Measurements from ENCODE around the gene MAFF. TPM values are rescaled to one million over a fixed set of nuclear protein-coding genes. Genes with fewer than 3 reads are reported as not detected.

MAFF gene
- total RNA-seq, 4 donors from 2014 or later: 5.1 to 14.2 (median 12.0) TPM

GRCh38 chr22:38199826-38200559 is 1.8 kb upstream of the MAFF start:
- no peak overlapping the region for H3K27ac ChIP-seq
- no peaks in the 10 kb centered on the region for H3K36me3 ChIP-seq
- no peaks in the 10 kb centered on the region for H3K27me3 ChIP-seq
- H3K4me3 ChIP-seq: no peak overlapping the region
- H3K9me3 ChIP-seq: no peaks in the 10 kb centered on the region
- TF ChIP-seq POLR2A (IDR thresholded peaks at IDR 0.05): no peak
- no peak for TF ChIP-seq CTCF (IDR thresholded peaks at IDR 0.05)
- H3K4me1 ChIP-seq: peaks cover 0 to 16% (median 13%) of the 10 kb centered on the region in 4 donors
- no peak for DNase-seq

GRCh38 chr22:38201371-38201710 is 453 bp upstream of the MAFF start:
- Histone ChIP-seq H3K36me3 (no peaks in the 10 kb centered on the region), H3K4me3 (peak overlapping the region; percentile 67 to 79 (median 68)), H3K9me3 (no peaks in the 10 kb centered on the region), H3K27ac (peak overlapping the region; percentile 89 to 95 (median 94)), H3K27me3 (no peaks in the 10 kb centered on the region), H3K4me1 (peaks cover 0 to 19% (median 13%) of the 10 kb centered on the region in 4 donors)
- TF ChIP-seq POLR2A (IDR thresholded peaks at IDR 0.05) (no peak), CTCF (IDR thresholded peaks at IDR 0.05) (no peak)
- peak in 1 of 3 donors; percentile 55 for DNase-seq

GRCh38 chr22:38202437-38203089 is 769 bp downstream of the MAFF start:
- peak; percentile 73 to 92 (median 88) for DNase-seq
- TF ChIP-seq CTCF (IDR thresholded peaks at IDR 0.05) (peak in 5 of 6 experiments; percentile 7 to 33 (median 23)), POLR2A (IDR thresholded peaks at IDR 0.05) (peak in 1 of 2 donors; percentile 3)
- Histone ChIP-seq H3K4me1 (peaks cover 0 to 19% (median 13%) of the 10 kb centered on the region in 4 donors), H3K9me3 (no peaks in the 10 kb centered on the region), H3K4me3 (peak overlapping the region; percentile 67 to 79 (median 68)), H3K36me3 (no peaks in the 10 kb centered on the region), H3K27ac (peak overlapping the region; percentile 89 to 95 (median 94)), H3K27me3 (no peaks in the 10 kb centered on the region)

GRCh38 chr22:38203090-38203810 is 1.5 kb downstream of the MAFF start:
- peak overlapping the region; percentile 67 to 79 (median 68) for H3K4me3 ChIP-seq
- no peaks in the 10 kb centered on the region for H3K9me3 ChIP-seq
- no peak for TF ChIP-seq POLR2A (IDR thresholded peaks at IDR 0.05)
- no peak for TF ChIP-seq CTCF (IDR thresholded peaks at IDR 0.05)
- no peaks in the 10 kb centered on the region for H3K27me3 ChIP-seq
- peaks cover 0 to 19% (median 13%) of the 10 kb centered on the region in 4 donors for H3K4me1 ChIP-seq
- DNase-seq: peak; percentile 73 to 89 (median 82)
- H3K27ac ChIP-seq: peak overlapping the region; percentile 89 to 95 (median 94)
- no peaks in the 10 kb centered on the region for H3K36me3 ChIP-seq

- Histone ChIP-seq H3K36me3 (no peaks in the 10 kb centered on the region), H3K4me3 (peak overlapping the region in 3 of 4 donors; percentile 67 to 79 (median 67)), H3K9me3 (no peaks in the 10 kb centered on the region)
Measured at GRCh38 chr22:38203855-38204514, 2.2 kb downstream of the MAFF start.

More at GRCh38 chr22:38203855-38204514, 2.2 kb downstream of the MAFF start:
- no peaks in the 10 kb centered on the region for H3K27me3 ChIP-seq
- peaks cover 0 to 19% (median 13%) of the 10 kb centered on the region in 4 donors for H3K4me1 ChIP-seq
- TF ChIP-seq CTCF (IDR thresholded peaks at IDR 0.05) (no peak), POLR2A (IDR thresholded peaks at IDR 0.05) (no peak)
- no peak for DNase-seq
- peak overlapping the region; percentile 89 to 95 (median 94) for H3K27ac ChIP-seq

Data from Peyer's patch (tissue), 4 donors.